Fibroblast of lung (primary cell): ENCODE results near the gene C22orf31.

ENCODE experiments used
- CTCF ChIP-seq, 2 donors: IDR thresholded peaks in 1 of 2; conservative IDR thresholded peaks in 1 of 2; 1 replicate in 1 of 2; 2 replicates in 1 of 2; pipeline ENCODE4 v1.5.1; 2011 to 2012; ENCODE audit warnings: low read length in 2 of 2, control low read depth in 1 of 2, inconsistent platforms in 1 of 2, low read depth in 1 of 2, mild to moderate bottlenecking in 1 of 2
- EZH2 ChIP-seq: IDR thresholded peaks from 2 replicates; pipeline ENCODE4 v1.5.1; 2012; ENCODE audit warnings: low read length, control low read depth, mild to moderate bottlenecking; ENCODE audit errors: missing control alignments

GRCh38 chr22:29014773-29015172 is 46.9 kb downstream of the C22orf31 start:
- TF ChIP-seq CTCF (conservative IDR thresholded peaks at IDR 0.05 in 1 of 2, IDR thresholded peaks at IDR 0.05 in 1 of 2; ENCODE audit: low read depth in 1 of 2, low read length in 2 of 2) (no peak), EZH2 (no peak)
